Hindlimb muscle (tissue), 1 donor: ENCODE measurements around the gene TNFAIP3. TPM values are rescaled to one million over a fixed set of nuclear protein-coding genes. Genes with fewer than 3 reads are reported as not detected.
"Not testable (repeated sequence)": the region's sequence is repeated elsewhere in the genome, so short reads cannot be mapped to it uniquely, and the experiment has no call there.

Experiments used
- DNase-seq: peaks from one replicate; pipeline ENCODE4 v3.0.0-alpha.2; 2013
- polyA plus RNA-seq: library from polyadenylated mRNA; unstranded; fragments of 120-200 nt; gene quantifications from one replicate; pipeline ENCODE4 v1.2.1, GENCODE V29; 2013; ENCODE audit not compliant: insufficient read length

The TNFAIP3 gene
- polyA plus RNA-seq, 1 donor: 17.4 TPM

DNA sequence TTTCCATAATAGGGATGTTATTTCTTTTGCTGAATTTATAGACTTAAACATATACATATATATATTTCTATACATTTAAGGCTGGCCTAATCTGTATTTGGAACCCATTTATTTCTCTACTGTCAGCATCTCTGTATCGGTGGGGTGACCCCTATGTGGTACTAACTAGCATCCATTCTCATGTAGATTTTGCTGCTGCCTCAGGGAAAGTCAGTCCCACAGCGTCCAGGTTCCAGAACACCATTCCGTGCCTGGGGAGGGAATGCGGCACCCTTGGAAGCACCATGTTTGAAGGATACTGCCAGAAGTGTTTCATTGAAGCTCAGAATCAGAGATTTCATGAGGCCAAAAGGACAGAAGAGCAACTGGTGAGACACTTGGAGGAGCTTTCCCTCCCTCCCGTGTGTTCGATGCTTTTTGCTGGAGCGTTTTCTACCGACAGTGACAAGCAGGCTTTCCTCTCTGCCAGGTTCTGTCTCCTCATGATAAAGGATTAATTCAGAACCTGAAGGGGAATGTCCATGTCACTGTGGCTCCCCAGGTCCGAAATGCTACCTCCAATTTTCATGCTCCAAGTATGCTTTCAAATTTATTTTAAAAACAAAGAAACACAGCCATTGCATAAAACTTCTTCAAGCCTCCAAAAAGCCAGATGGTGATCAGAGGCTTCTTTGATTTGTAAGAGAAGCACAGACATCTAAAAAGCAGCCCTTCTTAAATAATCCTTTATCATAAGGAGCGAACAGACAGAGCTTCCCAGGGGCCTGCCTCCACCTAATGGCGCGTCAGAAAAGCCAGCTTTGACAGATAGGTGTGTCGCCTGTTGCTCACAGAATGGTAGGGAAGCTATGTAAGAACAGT, 13.1 kb downstream of the TNFAIP3 start:
- no peak for DNase-seq

DNA sequence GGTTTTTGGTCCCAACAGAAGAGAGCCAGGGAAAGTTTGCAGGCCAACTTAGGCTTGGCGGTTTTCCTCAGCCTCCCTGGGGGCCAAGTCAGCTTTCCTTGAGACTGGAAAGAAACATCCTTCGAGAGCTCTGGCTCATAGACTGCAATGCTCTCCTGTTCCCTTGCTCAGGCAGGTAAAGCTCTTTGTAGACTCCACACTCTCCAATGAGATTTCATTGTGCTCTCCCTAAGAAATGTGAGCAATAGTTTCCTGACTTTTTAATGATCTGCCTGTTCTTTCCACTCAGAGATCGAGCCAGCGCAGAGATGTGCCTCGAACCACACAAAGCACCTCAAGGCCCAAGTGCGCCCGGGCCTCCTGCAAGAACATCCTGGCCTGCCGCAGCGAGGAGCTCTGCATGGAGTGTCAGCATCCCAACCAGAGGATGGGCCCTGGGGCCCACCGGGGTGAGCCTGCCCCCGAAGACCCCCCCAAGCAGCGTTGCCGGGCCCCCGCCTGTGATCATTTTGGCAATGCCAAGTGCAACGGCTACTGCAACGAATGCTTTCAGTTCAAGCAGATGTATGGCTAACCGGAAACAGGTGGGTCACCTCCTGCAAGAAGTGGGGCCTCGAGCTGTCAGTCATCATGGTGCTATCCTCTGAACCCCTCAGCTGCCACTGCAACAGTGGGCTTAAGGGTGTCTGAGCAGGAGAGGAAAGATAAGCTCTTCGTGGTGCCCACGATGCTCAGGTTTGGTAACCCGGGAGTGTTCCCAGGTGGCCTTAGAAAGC, 13.9 kb downstream of the TNFAIP3 start:
- DNase-seq: no peak

DNA sequence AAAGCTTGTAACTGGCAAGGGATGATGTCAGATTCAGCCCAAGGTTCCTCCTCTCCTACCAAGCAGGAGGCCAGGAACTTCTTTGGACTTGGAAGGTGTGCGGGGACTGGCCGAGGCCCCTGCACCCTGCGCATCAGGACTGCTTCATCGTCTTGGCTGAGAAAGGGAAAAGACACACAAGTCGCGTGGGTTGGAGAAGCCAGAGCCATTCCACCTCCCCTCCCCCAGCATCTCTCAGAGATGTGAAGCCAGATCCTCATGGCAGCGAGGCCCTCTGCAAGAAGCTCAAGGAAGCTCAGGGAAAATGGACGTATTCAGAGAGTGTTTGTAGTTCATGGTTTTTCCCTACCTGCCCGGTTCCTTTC, 14.4 kb downstream of the TNFAIP3 start:
- no peak for DNase-seq

DNA sequence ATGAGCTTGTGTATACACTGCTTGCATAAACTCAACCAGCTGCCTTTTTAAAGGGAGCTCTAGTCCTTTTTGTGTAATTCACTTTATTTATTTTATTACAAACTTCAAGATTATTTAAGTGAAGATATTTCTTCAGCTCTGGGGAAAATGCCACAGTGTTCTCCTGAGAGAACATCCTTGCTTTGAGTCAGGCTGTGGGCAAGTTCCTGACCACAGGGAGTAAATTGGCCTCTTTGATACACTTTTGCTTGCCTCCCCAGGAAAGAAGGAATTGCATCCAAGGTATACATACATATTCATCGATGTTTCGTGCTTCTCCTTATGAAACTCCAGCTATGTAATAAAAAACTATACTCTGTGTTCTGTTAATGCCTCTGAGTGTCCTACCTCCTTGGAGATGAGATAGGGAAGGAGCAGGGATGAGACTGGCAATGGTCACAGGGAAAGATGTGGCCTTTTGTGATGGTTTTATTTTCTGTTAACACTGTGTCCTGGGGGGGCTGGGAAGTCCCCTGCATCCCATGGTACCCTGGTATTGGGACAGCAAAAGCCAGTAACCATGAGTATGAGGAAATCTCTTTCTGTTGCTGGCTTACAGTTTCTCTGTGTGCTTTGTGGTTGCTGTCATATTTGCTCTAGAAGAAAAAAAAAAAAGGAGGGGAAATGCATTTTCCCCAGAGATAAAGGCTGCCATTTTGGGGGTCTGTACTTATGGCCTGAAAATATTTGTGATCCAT, 15.3 kb downstream of the TNFAIP3 start:
- DNase-seq: no peak

DNA sequence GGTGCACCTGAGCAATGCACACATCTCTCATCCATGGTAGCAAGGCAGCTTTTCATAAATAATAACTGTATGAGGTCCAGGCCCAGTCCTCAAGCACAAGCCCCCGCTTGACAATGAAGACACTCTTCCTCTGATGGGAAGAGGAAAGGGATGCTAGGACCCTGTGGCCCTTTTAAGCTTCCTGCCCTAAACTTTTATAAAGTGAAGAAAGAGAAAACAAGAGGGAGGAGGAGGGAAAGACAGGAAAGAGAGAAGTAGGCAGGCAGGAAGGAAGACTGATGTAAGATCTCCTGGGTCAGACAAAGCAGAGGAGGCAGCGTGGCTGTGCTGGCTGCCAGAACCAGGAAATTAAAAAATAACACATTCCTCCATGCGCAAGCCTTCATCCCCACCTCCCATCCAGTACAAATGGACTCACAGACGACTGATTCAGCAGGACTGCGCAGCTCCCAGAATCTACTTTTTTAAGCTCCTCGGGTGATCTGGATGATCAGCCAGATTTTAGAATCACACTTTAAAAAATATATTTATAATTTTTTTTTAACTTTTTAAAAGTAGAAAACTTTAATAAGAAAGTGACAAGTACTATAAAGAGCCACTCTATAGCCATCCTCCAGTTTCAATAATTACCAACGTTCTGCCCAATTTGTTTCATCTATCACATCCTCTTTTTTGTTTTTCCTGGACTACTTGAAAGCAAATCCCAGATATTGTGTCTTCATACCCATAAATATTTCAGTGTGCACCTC, 16.5 kb downstream of the TNFAIP3 start:
- DNase-seq: no peak

DNA sequence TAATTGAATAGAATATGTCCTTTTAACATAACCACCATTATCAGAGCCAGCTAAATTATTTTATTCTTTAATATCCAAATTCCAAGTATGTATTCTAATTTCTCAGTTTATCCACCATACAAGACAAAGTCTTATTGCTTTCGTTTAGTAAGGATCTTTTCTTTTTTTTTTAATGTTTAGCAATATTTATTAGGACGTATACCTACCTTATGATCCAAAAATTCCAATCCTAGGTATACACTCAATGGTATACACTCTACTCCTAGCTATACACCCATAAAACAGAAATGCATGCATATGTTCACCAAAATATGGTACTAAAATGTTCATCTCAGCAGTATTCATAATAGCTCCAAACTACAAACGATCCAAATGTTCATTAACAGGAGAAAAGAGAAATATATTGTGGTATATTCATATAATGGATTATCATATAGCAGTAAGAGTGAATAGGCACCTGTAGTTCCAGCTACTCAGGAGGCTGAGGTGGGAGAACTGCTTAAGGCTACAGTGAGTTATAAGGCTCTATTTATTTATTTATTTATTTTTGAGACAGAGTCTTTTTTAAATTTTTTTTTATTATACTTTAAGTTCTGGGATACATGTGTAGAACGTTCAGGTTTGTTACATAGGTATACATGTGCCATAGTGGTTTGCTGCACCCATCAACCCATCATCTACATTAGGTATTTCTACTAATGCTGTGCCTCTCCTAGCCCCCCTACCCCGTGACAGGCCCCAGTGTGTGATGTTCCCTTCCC, 17.3 kb downstream of the TNFAIP3 start:
- no peak for DNase-seq

DNA sequence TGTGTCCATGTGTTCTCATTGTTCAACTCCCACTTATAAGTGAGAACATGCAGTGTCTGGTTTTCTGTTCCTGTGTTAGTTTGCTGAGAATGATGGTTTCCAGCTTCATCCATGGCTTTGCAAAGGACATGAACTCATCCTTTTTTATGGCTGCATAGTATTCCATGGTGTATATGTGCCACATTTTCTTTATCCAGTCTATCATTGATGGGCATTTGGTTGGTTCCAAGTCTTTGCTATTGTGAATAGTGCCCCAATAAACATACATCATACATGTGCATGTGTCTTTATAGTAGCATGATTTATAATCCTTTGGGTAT, 17.8 kb downstream of the TNFAIP3 start:
- DNase-seq: not testable (repeated sequence)

DNA sequence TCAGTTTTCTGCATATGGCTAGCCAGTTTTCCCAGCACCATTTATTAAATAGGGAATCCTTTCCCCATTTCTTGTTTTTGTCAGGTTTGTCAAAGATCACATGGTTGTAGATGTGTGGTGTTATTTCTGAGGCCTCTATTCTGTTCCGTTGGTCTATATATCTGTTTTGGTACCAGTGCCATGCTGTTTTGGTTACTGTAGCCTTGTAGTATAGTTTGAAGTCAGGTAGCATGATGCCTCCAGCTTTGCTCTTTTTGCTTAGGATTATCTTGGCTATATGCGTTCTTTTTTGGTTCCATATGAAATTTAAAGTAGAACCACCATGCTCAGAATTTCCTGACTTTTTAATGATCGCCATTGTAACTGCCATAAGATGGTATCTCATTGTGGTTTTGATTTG, 19.2 kb downstream of the TNFAIP3 start:
- not testable (repeated sequence) for DNase-seq

DNA sequence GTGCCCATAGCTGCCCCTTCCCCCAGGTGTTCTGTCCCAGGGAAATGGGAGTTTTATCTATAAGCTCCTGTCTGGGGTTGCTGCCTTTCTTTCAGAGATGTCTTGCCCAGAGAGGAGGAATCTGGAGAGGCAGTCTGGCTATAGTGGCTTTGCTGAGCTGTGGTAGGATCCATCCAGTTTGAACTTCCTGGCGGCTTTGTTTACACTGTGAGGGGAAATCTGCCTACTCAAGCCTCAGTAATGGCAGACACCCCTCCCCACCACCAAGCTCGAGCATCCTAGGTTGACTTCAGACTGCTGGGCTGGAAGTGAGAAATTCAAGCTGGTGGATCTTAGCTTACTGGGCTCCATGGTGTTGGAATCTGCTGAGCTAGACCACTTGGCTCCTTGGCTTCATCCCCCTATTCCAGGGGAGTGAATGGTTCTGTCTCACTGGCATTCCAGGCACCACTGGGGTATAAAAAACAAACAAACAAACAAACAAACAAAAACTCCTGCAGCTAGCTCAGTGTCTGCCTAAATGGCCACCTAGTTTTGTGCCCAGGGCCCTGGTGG, 24.0 kb downstream of the TNFAIP3 start:
- no peak for DNase-seq

DNA sequence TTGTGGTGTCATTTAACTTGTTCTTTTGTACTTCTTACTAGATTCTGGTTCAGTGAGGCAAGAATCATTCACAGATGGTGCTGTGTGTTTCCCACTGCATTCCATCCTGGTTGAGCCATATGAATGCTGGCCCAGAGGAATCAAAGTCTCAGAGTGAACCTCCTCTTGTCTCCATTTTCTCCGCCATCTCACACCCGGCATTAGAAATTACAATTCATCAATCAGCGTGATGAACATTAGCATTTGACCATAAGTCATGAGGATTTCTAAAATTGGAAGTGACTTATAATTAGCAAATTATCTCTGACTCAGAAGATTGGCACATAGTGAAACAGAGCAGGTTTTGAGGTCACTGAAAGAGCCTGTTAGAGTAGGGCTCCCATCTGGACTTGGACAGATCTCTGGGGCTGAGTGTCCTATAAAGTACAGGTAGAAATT, 25.2 kb downstream of the TNFAIP3 start:
- DNase-seq: no peak

DNA sequence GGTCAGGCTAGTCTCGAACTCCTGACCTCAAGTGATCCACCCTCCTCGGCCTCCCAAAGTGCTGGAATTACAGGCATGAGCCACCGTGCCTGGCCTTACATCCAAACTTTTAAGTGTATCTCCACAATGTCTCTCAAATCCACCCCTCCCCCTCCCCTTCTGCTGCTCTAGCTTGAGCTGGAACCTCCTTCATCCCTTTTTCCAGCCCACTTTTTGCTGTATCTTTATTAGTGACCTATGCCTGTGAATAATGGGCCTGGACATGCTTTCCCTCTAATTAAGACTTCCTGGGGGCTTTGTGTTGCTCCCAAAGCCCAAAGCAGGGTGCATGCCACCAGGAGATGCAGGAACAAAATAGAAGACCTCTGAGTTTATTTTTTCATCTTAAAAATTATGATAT, 26.1 kb downstream of the TNFAIP3 start:
- no peak for DNase-seq

DNA sequence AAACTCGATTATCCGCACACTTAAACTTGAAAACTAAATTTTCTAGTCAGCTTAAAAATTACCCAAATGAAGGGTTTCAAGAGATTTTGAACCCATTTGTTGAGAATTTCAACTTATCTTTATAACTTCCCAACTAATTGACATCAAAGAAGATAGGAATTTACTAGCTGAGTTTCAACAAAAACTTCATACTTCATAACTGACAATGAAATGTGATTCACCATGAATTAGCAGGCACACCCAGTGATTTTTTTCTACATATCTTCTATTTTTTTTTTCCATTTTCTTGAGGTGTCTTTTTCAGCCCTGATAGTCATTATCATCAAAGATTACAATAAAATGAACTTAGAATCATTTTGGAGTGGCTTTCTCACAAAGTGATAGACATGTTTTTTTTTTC, 26.7 kb downstream of the TNFAIP3 start:
- no peak for DNase-seq

DNA sequence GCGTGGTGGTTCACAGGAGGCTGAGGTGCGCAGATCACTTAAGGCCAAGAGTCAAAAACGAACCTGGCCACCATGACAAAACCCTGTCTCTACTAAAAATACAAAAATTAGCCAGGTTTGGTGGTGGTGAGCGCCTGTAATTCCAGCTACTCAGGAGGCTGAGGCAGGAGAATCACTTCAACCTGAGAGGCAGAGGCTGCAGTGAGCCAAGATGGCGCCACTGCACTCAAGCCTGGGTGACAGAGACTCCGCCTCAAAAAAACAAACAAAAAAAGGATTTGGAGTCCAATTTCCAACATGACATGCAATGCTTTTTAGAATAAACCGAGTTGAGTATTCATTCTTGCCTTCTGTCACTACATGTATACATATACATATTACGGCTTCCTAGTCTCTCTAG, 27.3 kb downstream of the TNFAIP3 start:
- DNase-seq: not testable (repeated sequence)

DNA sequence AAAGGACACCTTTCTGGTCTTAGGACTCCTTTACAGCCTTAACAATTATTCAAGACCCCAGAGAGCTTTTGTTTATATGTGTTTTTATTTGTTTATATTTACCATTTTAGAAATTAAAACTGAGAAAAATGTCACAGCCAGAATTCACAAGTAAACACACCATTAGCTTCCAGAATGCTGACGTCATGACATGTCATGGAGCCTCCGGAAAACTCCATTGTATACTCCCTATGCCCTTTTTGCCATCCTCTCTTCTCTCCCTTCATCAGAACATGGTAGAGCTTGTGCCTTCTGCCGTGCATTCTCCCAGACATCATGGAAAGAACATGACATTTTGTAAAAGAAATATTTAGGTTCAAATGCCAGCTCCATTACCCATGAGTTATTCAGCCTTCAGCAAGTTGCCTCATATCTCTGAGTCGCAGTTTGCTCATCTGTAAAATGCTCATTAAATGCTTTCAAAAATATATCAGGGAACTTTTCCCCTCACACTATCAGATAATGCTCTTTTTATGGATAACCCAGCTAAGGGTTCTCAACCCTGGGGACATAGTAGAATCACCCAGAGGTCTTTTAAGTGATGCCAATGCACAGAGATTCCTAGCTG, 27.8 kb downstream of the TNFAIP3 start:
- no peak for DNase-seq

DNA sequence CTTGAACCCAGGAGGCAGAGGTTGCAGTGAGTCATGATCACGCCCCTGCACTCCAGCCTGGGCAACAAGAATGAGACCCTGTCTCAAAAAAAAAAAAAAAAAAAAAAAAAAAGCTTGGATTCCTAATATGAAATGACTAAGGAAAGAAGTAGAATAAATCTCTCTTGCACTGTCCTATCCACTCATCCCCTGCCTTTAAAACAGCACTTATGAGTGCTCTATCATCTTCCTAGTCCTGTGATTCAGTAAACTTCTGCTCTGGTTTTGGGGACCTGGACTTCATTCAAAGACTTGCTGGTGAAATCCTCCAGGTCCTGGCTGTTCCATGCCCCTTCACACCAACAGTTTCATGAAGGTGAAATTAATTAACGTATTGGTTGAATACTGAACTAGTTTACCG, 29.6 kb downstream of the TNFAIP3 start:
- no peak for DNase-seq

DNA sequence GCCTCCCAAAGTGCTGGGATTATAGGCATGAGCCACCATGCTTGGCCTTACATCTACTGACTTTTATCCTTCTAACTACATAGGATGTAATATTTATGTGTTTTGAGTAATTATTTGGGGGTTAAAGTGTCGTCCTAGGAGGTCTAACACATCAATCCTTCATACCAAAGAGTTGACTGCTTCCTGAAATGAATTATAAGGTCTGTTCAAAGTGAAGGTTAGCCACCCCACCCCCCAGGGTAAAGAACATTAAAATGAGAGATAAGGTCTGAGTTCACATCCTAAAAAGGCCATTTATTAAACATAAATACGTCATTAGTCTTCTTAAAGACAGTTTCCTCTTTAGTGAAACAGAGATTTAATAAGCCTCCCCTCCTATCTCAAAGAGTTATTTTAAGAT, 33.8 kb downstream of the TNFAIP3 start:
- DNase-seq: no peak

DNA sequence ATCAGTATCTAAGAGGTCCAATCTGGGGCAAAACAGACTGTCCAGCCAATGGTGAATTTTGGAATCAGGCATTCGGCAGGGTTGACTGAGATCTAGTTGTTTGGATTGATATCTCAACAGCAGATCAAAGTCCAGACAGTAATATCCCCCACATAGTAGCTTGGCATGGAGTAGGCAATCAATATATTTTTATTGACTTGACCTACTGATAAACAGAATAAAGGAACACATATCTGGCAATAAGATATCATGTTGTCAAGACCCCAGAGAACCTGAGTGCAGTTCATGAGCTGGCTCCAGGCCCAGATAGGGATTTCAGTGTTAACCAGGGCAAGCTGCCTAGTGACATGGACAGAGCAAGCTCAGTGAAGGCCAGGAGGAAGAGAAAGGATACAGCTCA, 34.4 kb downstream of the TNFAIP3 start:
- DNase-seq: no peak

DNA sequence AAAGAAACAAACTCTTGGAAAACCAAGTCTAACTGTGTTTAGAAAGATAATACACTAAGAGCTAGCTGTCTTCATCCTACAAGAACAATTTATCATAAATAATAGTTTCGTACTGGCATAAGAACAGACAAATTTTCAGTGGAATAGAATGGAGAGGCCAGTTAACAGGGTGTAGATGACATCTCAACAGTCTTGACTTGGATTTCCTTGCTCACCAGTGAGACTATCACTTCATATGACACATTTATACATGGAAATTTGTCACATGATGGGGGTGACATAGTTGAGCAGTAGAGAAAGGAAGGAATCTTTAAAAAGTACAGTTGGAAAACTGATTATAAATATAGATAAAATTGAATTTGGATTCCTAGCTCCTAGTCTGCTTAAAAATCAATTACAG, 35.6 kb downstream of the TNFAIP3 start:
- no peak for DNase-seq

DNA sequence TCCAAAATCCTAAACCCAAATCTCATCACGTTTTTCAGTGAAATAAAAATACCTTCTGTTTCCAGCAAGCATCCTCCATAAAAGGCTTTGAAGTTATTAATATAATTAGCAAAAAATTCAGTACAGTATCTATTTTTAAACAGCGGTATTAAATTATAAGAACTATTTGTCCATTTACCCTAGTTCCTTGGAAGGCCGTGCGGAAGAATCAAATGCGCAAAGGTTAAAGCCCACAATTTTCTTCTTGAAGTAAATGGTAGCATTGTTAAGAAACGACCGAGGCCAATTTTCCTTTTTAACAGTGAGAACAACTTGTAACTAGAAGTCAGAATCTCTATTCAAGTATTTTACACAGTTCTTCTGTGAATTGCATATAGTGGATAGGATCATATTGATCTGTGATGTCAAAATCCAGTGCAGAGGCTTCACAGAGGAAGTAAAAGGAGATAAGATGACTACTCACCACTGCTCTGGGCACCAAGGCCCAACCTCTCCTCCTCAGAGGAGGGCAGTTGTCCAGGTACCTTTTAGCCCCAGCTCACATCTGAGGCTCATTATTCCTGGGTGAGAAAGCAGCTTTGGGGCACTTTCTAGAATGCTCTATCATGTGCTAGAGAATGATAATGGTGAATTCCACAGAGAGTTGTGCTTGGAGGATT, 36.3 kb downstream of the TNFAIP3 start:
- DNase-seq: no peak
